HG03135 (cell line): ENCODE results near the gene NISCH.
"Not testable (repeated sequence)": the region's sequence is repeated elsewhere in the genome, so short reads cannot be mapped to it uniquely, and the experiment has no call there.

Experiments used
- ATAC-seq: cut with Tn5 transposase; IDR thresholded peaks from one replicate; pipeline ENCODE4 v1.9.1; 2021; ENCODE audit warnings: mild to moderate bottlenecking, moderate library complexity; ENCODE audit not compliant: unreplicated experiment

NISCH gene

GRCh38 chr3:52524752-52525679 is 69.6 kb downstream of the NISCH start:
- no peak for ATAC-seq

GRCh38 chr3:52525680-52526561 is 70.5 kb downstream of the NISCH start:
- no peak for ATAC-seq

GRCh38 chr3:52526671-52527038 is 71.3 kb downstream of the NISCH start:
- ATAC-seq: not testable (repeated sequence)

DNA sequence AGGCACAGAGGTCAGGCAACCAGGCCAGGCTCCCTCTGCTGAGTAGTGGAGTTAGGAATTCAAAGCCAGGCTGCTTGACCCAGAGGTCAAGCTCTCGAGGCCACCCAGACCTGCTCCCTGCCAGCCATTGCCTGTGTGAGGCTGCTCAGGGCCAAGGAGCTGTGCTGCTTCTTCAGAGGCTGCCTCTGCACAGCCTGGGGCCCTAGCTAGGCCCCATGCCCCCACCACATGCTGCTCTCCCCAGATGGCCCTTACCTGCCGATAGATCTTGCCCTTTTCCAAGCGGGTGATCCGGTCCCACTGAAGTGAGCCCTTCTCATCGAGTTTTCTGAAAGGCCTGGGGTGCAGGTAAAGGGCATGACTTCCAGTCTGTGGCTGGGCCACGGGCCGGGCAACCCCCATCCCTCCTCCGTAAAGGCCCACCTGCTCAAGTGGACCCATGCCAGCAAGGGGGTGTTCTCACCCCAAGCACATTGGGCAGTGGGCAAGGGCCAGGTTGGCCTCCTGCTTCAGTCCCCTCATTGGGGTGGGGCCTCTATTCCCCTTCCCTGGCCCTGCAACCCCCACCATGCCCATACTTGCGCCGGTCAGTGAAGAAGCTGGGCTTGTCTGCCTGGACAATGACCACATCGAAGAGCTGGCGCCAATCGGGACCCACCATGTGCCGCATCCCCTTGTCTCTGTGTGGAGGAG is 71.8 kb downstream of the NISCH start:
- ATAC-seq: no peak

GRCh38 chr3:52527732-52528585 is 72.6 kb downstream of the NISCH start:
- ATAC-seq: no peak

GRCh38 chr3:52528586-52529375 is 73.4 kb downstream of the NISCH start:
- no peak for ATAC-seq

DNA sequence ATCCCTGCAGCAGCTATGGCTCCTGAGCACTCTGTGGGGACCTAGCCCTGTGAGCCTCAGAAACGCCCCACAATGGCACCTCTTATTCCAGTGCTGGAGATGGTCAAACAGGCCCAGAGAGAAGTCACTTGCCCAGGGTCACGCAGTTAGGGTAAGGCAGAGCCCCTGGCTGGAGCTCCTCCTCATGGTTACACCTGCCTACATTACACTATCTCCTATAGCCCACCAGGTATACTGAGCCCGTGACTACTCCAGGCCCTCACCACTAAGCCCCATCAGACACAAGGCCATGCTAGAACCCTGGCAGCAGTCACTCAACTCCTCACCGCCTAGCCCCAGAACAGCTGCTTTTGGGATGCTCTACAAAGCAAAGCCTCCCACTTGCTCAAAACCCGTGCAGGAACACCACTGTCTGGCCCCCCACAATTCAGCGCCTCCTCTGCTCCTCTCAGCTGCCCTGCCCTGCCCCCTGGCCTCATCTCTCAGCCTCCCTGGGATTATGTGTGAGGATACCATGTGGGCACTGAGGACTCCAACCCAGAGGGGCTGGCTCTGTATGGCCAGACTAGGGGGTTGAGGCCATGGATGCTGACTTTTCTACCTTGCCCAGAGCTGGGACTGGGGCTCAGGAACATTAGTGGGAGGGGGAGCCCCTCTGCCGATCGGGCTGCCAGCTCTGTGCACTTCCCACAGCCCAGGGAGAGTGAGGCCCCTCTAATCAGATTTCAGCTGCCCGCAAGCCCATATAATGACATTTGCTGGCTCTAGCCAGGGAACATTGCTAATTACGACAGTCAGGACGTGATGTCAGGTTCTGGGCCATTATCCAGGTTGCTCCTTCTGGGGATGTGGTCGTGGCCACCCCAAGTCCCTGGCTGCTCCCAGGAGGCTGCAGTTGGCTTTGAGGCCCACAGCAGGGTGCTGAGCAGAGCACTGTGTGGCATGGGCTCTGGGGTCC is 74.3 kb downstream of the NISCH start:
- no peak for ATAC-seq

- no peak for ATAC-seq
Observed at GRCh38 chr3:52530918-52531826, 75.8 kb downstream of the NISCH start.

DNA sequence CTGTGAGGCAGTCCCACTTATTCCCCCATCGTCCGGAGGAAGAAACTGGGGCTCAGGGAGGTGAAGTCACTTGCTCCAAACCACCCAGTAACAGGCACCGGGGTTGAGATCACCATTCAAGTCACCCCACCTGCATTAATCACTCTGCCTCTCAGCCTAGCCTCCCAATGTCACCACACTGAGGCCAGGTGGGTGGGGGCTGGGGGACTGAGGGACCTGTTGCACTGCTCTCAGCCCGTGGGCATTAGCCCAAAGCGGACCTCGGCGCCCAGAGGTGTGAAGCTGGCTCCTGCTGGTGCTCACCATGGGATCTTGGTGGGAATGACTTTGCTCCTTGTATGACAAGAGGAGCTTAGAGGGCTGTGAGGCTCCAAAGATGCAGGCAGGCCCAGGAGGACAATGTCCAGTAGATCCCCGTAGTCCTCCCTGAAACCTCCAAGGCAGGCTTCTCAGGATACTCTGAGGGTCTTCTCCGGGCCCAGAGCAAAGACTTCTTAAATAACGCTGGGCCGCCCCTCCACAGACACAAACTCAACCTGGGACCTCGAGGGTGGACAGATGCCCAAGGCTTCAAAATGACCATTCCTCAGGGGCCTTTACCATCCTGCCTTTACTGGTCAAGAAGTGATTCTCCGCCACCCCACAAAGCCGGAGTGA is 76.6 kb downstream of the NISCH start:
- no peak for ATAC-seq

- ATAC-seq: no peak
Observed at GRCh38 chr3:52532517-52532837, 77.1 kb downstream of the NISCH start.

GRCh38 chr3:52532838-52533622 is 77.6 kb downstream of the NISCH start:
- ATAC-seq: no peak

- ATAC-seq: peak; percentile 35
Observed at GRCh38 chr3:52533623-52534280, 78.3 kb downstream of the NISCH start, which contains the start of gene NT5DC2. Gene NT5DC2 (minus strand): TSS chr3:52533857. CDS start chr3:52533737, 120 bp downstream.

GRCh38 chr3:52534281-52535183 is 79.1 kb downstream of the NISCH start:
- ATAC-seq: no peak

GRCh38 chr3:52535411-52536111 is 80.2 kb downstream of the NISCH start:
- ATAC-seq: no peak
